Motor neuron (in vitro differentiated cells): ENCODE data around the gene AKR7A3. TPM values are rescaled to one million over a fixed set of nuclear protein-coding genes. Genes with fewer than 3 reads are reported as not detected.

ENCODE experiments used
- ATAC-seq, 8 experiments: fragments of 200-7000 bp; cut with Tn5 transposase; replicated peaks in 6 of 8; 2 replicates each; pipeline ENCODE4 v1.8.0; 2021; ENCODE audit warnings: mild to moderate bottlenecking in 8 of 8, moderate library complexity in 8 of 8
- H3K27ac ChIP-seq, 2 donors: fragments of 250-450 bp; sonication (Bioruptor Pico); 2 replicates each; pipeline ENCODE4 v1.9.0; 2021; ENCODE audit warnings: antibody characterized with exemption in 2 of 2, mild to moderate bottlenecking in 2 of 2, moderate library complexity in 1 of 2
- H3K4me1 ChIP-seq, 2 donors: fragments of 250-450 bp; sonication (Bioruptor Pico); replicated peaks in 1 of 2; 2 replicates each; pipeline ENCODE4 v1.6.1; 2021; ENCODE audit warnings: antibody characterized with exemption in 2 of 2, mild to moderate bottlenecking in 2 of 2, moderate library complexity in 1 of 2
- H3K4me3 ChIP-seq, 5 donors: fragments of 250-450 bp; sonication (Bioruptor Pico); 2 replicates each; pipeline ENCODE4 v1.9.0; 2021; ENCODE audit warnings: antibody characterized with exemption in 5 of 5, mild to moderate bottlenecking in 5 of 5, moderate library complexity in 4 of 5
- WGBS, 10 experiments: fragments of 450-650 bp; shearing (Covaris generic); methylation state at CpG; one replicate each; pipeline ENCODE4 v1.0.0; 2022; 5-methylcytosine and 5-hydroxymethylcytosine counted together
- in situ Hi-C, 9 experiments: fragments of 400-800 bp; cut with MboI; loops; one replicate each; pipeline ENCODE4 v1.15.0; 2021; ENCODE audit warnings: low sequenced_read_pairs in 9 of 9, low pct_unique_long_range_greater_than_20kb in 2 of 9; ENCODE audit not compliant: unreplicated experiment in 9 of 9
- total RNA-seq, 8 experiments: library from RNA; unstranded; fragments of 300-600 nt; gene quantifications; 2 replicates each; pipeline versions ENCODE4 v1.2.3 to v1.2.4, GENCODE V29; 2022

The AKR7A3 gene
- total RNA-seq, 8 experiments from 2014 or later: 0.43 to 1.2 (median 0.84) TPM

DNA sequence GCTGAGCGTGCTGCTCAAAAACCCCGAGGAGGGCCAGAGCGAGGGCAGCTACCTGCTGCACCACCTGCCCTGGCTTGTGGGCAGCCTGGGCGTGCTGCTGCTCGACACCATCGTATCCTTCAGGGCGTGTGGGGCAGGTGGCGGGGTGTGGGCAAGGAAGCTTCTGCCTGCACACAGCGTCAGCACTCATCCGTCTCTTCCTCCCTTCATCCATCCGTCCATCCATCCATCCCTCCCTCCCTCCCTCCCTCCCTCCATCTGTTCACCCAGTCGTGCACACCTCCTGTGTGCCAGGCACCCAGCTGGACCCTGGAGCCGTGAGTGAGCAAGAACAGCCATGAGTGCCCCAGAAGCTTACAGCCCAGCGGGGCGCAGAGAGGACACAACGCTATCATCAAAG lies 38.7 kb upstream of the AKR7A3 start:
- in situ Hi-C loops: no loop called here
- Histone ChIP-seq H3K4me3 (no peak overlapping the region), H3K27ac (no peak overlapping the region), H3K4me1 (no peaks in the 10 kb centered on the region)
- ATAC-seq: peak in 1 of 8 experiments; percentile 1
- WGBS, 10 experiments: 81 to 94% methylated on average over 5 to 8 of the region's 16 CpGs; no CpG with 5 or more reads in 8 of the 10 experiments

DNA sequence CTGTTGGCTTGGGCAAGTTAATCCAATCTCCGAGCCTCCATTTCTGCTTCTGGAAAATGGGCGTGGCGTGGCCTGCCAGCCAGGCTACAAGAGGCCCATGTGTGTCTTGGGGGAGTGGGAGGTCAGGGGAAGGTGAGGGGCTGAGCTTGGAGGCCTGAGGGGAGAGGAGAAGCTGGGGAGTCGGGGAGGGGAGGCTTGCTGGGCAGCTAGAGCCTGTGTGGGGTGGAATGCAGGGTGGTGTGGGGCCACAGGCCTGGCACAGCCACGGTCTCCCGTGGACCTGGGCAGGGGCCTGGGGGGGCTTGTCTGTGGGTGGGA lies 38.1 kb upstream of the AKR7A3 start:
- in situ Hi-C loops: no loop called here
- 60 to 83% (median 70%) methylated on average over 2 to 3 of the region's 6 CpGs; no CpG with 5 or more reads in 7 of the 10 experiments for WGBS, 10 experiments
- no peak overlapping the region for H3K4me3 ChIP-seq
- H3K27ac ChIP-seq: no peak overlapping the region
- ATAC-seq: peak in 1 of 8 experiments; percentile 2
- no peaks in the 10 kb centered on the region for H3K4me1 ChIP-seq

DNA sequence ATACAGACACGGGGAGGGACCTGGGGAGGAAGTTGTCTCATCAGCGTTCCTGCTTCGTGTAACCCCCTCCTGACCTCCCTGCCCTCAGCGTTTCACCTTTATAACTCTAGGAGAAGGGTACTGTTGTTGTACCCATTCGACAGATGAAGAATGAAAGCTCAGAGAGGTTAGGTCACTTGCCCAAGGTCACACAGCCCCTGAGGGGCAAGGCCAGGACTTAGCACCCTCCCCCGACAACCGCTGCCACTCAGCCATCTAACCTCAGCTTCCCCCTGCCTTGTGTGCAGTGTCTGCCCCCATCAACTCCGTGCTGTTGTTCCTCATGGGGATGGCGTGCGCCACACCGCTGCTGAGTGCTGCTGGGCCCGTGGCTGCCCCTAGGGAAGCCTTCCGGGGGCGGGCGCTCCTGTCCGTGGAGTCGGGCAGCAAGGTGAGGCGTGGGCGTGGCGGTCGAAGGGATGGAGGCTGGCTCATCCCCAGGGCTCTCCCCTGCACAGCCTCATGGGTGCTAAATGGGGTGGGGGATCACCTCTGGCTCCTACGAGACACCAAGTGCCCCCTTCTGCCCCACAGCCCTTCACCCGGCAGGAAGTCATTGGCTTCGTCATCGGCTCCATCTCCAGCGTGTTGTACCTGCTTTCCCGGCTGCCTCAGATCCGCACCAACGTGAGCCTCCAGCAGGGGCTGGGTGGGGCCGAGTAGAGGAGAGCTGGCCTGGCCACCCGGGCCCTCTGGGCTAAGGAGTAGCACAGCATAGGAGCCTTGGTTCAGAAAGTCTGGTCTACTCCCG lies 37.6 kb upstream of the AKR7A3 start:
- H3K4me1 ChIP-seq: no peaks in the 10 kb centered on the region
- no peak overlapping the region for H3K4me3 ChIP-seq
- no peak overlapping the region for H3K27ac ChIP-seq
- 91 to 100% (median 100%) methylated on average over 1 to 19 of the region's 32 CpGs; no CpG with 5 or more reads in 4 of the 10 experiments for WGBS, 10 experiments
- in situ Hi-C loops: no loop called here
- ATAC-seq: peak in 2 of 8 experiments; percentile 10 to 14

DNA sequence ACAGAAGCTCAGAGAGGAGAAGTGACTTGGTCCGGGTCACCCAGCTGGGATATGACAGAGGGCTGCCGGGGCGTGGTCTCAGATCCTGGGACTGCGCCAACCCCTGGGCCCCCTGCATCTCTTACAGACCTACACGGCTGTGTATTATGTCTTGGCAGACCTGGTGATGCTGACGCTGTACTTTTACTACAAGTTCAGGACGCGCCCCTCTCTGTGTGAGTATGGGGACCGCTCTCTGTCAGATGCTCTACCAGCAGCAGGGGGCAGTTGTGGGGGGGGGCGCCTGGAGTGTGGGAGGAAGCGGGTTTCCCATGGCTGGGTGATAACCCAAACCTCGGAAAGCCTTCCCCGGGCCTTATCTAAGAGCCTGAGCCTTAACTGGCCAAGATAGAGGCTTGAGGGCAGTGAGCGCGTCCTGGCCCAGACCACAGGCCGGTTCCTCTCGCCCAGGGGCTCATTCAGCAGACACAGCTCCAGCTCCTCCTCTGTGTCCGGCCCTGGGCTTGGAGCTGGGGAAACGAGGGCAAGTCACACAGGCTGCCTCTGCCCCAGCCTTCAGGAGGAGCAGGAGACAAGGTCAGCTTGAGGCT lies 36.9 kb upstream of the AKR7A3 start:
- in situ Hi-C loops: no loop called here
- no peak for ATAC-seq
- WGBS, 10 experiments: 54 to 100% (median 90%) methylated on average over 1 to 3 of the region's 19 CpGs; no CpG with 5 or more reads in 6 of the 10 experiments
- H3K4me1 ChIP-seq: no peaks in the 10 kb centered on the region
- no peak overlapping the region for H3K27ac ChIP-seq
- H3K4me3 ChIP-seq: no peak overlapping the region

DNA sequence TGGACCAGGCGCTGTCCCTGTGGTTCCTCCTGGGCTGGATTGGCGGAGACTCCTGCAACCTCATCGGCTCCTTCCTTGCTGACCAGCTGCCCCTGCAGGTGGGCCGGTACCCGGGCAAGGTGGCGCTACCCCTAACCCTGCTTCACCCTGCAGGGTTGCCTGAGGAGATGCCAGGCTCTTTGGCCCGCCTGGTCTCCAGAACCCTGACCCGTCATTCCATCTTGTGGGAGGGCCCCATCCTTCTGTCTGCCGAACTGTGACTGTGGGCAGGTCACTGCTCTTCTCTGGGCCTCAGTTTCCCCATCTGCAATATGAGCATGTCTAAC lies 36.1 kb upstream of the AKR7A3 start:
- in situ Hi-C loops: no loop called here
- 90 to 100% (median 97%) methylated on average over 3 to 7 of the region's 9 CpGs; no CpG with 5 or more reads in 7 of the 10 experiments for WGBS, 10 experiments
- ATAC-seq: no peak

DNA sequence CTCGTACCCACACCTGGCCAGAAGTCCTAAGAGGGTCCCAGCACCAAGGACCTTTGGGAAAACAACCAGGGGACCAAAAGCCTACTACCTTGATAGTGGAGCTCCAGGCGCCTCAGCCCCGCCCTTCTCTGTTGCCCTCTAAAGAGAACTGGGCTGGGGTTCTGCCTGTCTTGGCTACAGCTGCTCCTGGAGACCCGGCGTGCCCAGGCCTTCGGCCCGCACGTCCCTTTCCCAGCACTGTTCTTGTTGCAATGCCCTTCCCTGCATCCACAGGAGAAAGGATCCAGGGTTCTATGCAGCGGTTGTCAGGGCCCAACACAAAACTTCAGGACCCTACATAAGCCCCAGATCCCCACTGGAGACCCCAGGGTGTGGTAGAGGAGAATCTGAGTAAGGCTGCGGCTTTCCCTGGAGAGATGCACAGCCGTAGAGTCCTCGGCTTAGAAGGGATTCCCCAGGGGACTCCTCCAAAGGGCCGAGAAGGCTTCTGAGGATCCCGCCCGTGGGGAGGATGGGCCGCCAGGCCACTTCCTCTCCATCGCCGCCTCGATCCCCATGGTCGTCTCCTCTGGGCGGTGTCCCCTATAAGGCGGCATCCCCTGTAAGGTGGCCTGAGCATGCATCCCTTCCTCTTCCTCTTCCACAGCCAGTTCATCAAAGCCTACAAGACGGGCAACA lies 35.6 kb upstream of the AKR7A3 start:
- in situ Hi-C loops: no loop called here
- no peak for ATAC-seq
- H3K27ac ChIP-seq: no peak overlapping the region
- 60 to 100% (median 93%) methylated on average over 2 to 15 of the region's 23 CpGs; no CpG with 5 or more reads in 4 of the 10 experiments for WGBS, 10 experiments
- H3K4me3 ChIP-seq: no peak overlapping the region
- H3K4me1 ChIP-seq: no peaks in the 10 kb centered on the region

More for the DNA sequence above, 36.1 kb upstream of the AKR7A3 start:
- H3K27ac ChIP-seq: no peak overlapping the region
- H3K4me1 ChIP-seq: no peaks in the 10 kb centered on the region
- no peak overlapping the region for H3K4me3 ChIP-seq

DNA sequence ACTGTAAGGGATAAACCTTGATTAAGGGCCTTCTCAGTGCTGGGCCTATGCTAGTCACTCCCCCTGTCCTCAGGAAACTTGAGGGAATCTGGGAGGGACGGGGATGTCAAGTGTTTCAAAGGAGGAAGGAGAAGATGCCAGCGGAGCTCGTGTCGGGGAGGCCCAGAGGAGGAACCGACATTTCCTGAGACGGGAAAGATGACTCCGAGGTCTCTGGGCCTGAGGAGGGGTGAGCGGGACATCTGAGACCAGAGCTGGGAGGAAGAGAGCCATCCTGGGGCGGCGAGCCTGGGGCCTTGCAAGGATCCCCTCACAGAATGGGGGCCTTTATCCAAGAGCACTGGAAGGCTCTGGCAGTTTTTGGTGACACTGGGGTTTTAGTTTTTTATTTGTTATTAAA lies 33.9 kb upstream of the AKR7A3 start:
- in situ Hi-C loops: no loop called here
- no peak for ATAC-seq
- 58 to 100% (median 86%) methylated on average over 1 to 10 of the region's 10 CpGs; no CpG with 5 or more reads in 3 of the 10 experiments for WGBS, 10 experiments

DNA sequence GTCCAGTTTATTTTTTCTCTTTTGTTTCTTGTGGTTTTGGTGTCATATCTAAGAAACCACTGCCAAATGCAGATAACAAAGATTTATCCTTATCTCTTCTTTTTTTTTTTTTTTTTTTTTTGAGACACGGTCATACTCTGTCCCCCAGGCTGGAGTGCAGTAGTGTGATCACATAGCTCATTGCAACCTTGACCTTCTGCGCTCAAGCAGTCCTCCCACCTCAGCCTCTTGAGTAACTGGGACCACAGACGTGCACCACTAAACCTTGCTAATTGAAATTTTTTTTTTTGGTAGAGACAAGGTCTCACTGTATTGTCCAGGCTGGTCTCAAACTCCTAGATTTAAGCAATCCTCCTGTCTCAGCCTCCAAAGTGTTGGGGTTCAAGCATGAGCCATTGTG lies 32.5 kb upstream of the AKR7A3 start:
- in situ Hi-C loops: no loop called here
- WGBS, 10 experiments: 80 to 100% (median 93%) methylated on average over 1 to 3 of the region's 3 CpGs; no CpG with 5 or more reads in 1 of the 10 experiments
- H3K4me1 ChIP-seq: no peaks in the 10 kb centered on the region
- no peak overlapping the region for H3K27ac ChIP-seq
- ATAC-seq: no peak
- no peak overlapping the region for H3K4me3 ChIP-seq

More for the DNA sequence above, 33.9 kb upstream of the AKR7A3 start:
- no peak overlapping the region for H3K4me3 ChIP-seq
- H3K27ac ChIP-seq: no peak overlapping the region
- H3K4me1 ChIP-seq: no peaks in the 10 kb centered on the region

DNA sequence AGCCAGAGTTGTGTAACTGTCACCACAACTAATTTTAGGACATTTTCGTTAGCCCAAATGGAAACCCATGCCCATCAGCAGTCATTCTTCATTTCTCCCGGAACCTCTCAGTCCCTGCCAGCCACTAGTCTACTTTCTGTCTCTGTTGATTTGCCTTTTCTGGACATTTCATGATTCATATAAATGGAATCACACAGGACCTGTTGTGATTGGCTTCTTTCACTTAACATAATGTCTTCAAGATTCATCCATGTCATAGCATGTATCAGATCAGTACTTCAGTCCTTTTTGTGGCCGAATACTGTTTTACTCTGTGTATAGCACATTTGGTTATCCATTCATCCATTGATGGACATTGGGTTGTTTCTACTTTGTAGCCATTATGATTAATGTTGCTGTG lies 30.6 kb upstream of the AKR7A3 start:
- Histone ChIP-seq H3K4me1 (no peaks in the 10 kb centered on the region), H3K27ac (no peak overlapping the region), H3K4me3 (no peak overlapping the region)
- in situ Hi-C loops: no loop called here
- 53 to 100% (median 98%) methylated on average over 1 to 3 of the region's 3 CpGs for WGBS, 10 experiments
- no peak for ATAC-seq

DNA sequence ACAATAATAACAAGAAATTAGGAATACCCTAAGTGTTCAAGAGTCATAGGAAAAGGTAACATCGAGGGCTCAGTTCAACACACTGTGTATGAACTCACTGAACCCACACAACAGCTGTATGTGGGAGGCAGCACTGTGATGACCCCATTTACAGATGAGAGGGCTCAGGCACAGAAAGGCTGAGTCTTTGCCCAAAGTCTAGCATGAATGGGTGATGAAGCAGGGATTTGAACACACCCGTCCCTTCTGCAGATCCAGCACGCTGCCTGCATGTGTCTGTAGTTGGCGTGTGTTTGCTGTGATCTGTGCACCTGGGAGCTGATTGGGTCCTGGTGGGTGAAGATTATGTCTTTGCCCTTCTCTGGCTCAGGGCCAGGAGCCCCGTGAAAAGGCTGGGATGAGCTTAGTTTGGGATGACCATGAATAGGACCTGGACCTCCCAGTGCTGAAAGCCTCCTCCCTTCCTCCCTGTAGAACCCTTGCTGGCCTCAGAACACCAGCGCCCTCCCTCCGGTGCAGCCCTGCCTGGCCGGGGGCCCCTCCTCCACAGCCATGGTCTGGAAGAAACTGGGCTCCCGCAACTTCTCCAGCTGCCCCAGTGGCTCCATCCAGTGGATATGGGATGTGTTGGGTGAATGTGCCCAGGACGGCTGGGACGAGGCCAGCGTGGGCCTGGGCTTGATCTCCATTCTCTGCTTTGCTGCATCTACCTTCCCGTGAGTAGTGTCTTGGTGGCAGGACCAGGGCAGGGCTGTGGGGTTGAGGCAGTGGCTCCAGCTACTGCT lies 28.7 kb upstream of the AKR7A3 start:
- in situ Hi-C loops: no loop called here
- H3K27ac ChIP-seq: no peak overlapping the region
- H3K4me3 ChIP-seq: no peak overlapping the region
- peaks cover 6 to 7% of the 10 kb centered on the region in 2 donors for H3K4me1 ChIP-seq
- no peak for ATAC-seq
- 33 to 100% (median 83%) methylated on average over 1 to 6 of the region's 13 CpGs; no CpG with 5 or more reads in 3 of the 10 experiments for WGBS, 10 experiments

DNA sequence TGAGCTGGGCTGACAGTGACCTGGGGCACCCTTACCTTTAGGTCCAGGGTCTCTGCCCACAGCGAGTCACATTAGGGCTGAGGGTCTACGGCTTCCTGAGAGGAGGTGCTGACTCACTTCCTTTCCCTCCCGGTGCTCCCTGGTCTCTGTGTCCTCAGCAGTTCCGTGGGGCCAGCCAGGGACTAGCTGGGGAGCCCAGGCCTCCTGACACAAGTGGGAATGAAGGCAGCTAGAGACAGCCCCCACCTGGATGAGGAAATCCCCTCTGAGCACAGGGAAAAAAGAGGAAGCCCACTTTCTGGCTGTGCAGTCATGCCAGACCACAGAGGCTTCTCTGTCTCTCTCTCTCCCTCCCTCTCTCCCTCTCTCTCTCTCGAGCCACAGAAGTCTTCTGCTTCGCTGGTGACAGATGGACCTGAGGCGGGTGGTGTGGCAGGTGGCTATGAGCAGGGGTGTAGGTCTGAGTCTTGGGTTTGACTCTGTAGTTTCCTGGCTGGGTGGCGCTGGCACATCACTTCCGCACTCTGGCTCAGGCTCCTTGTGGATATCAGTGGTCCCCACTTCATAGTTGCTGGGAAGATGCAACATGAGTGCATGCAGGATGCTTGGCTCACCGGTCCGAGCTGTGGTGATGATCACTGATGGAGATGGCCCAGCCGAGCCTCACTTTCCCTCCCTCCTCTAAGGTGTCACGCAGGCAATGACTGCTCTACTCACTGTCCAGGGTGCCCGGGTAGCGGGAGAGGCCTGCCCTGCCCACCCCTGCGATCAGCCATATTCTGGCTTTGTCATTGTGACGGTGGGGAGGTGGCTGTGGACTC lies 27.0 kb upstream of the AKR7A3 start:
- in situ Hi-C loops: no loop called here
- H3K27ac ChIP-seq: no peak overlapping the region
- no peak for ATAC-seq
- H3K4me1 ChIP-seq: peaks cover 11% of the 10 kb centered on the region in 2 donors
- H3K4me3 ChIP-seq: no peak overlapping the region
- 0 to 100% (median 67%) methylated on average over 2 to 9 of the region's 17 CpGs; no CpG with 5 or more reads in 3 of the 10 experiments for WGBS, 10 experiments
